ENCODE data around the gene MCCC1.

DNA sequence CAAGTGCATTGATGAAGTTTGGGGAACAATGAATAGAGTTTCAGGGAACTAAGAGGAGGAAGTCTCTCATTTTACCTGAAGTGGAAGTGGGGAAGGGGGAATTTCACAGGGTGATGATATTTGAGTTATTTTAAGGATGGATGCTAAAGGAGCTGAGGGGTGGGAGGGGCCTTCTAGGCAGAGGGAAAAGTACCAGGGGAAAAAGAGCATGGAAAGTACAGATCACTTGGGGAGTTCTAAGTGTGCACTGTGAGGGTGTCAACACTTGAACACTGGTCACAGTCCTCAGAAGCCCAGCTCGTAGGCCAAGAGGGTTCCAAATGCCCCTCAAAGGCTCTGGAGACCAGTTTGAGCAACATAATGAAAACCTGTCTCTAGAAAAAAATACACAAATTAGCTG is 45.1 kb upstream of the MCCC1 start:
- TF ChIP-seq, protein P1, sequence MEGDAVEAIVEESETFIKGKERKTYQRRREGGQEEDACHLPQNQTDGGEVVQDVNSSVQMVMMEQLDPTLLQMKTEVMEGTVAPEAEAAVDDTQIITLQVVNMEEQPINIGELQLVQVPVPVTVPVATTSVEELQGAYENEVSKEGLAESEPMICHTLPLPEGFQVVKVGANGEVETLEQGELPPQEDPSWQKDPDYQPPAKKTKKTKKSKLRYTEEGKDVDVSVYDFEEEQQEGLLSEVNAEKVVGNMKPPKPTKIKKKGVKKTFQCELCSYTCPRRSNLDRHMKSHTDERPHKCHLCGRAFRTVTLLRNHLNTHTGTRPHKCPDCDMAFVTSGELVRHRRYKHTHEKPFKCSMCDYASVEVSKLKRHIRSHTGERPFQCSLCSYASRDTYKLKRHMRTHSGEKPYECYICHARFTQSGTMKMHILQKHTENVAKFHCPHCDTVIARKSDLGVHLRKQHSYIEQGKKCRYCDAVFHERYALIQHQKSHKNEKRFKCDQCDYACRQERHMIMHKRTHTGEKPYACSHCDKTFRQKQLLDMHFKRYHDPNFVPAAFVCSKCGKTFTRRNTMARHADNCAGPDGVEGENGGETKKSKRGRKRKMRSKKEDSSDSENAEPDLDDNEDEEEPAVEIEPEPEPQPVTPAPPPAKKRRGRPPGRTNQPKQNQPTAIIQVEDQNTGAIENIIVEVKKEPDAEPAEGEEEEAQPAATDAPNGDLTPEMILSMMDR (IDR thresholded peaks at IDR 0.05 in 4 of 5, conservative IDR thresholded peaks at IDR 0.05 in 1 of 5) = no peak
- no peak for TF ChIP-seq POLR2A (IDR thresholded peaks at IDR 0.05)

All from gastrocnemius medialis (tissue), 4 donors.